Stomach smooth muscle (tissue), 2 donors: ENCODE measurements around the gene SEPTIN2.

Experiments used
- H3K27ac ChIP-seq: one replicate; pipeline ENCODE4 v1.7.0; 2013; ENCODE audit warnings: mild to moderate bottlenecking, low read length, inconsistent platforms
- H3K27me3 ChIP-seq, 2 donors: one replicate each; pipeline ENCODE4 v1.7.0; 2013; ENCODE audit warnings: low read length in 2 of 2; ENCODE audit not compliant: insufficient read depth in 2 of 2, control insufficient read depth in 1 of 2
- H3K36me3 ChIP-seq, 2 donors: one replicate each; pipeline ENCODE4 v1.7.0; 2013; ENCODE audit warnings: low read length in 2 of 2; ENCODE audit not compliant: control insufficient read depth in 2 of 2, insufficient read depth in 2 of 2
- H3K4me1 ChIP-seq: one replicate; pipeline ENCODE4 v1.7.0; 2013; ENCODE audit warnings: low read length; ENCODE audit not compliant: control insufficient read depth, insufficient read depth
- H3K4me3 ChIP-seq, 2 donors: one replicate each; pipeline ENCODE4 v1.7.0; 2013; ENCODE audit warnings: low read length in 2 of 2
- H3K9ac ChIP-seq, 2 donors: one replicate each; pipeline ENCODE4 v1.7.0; 2013; ENCODE audit warnings: low read length in 2 of 2, mild to moderate bottlenecking in 1 of 2
- H3K9me3 ChIP-seq, 2 donors: one replicate each; pipeline ENCODE4 v1.7.0; 2013; ENCODE audit warnings: low read length in 2 of 2; ENCODE audit not compliant: control insufficient read depth in 2 of 2
- donor health status: healthy.
- donor health status: Pancreatic carcinoma.

The SEPTIN2 gene

DNA sequence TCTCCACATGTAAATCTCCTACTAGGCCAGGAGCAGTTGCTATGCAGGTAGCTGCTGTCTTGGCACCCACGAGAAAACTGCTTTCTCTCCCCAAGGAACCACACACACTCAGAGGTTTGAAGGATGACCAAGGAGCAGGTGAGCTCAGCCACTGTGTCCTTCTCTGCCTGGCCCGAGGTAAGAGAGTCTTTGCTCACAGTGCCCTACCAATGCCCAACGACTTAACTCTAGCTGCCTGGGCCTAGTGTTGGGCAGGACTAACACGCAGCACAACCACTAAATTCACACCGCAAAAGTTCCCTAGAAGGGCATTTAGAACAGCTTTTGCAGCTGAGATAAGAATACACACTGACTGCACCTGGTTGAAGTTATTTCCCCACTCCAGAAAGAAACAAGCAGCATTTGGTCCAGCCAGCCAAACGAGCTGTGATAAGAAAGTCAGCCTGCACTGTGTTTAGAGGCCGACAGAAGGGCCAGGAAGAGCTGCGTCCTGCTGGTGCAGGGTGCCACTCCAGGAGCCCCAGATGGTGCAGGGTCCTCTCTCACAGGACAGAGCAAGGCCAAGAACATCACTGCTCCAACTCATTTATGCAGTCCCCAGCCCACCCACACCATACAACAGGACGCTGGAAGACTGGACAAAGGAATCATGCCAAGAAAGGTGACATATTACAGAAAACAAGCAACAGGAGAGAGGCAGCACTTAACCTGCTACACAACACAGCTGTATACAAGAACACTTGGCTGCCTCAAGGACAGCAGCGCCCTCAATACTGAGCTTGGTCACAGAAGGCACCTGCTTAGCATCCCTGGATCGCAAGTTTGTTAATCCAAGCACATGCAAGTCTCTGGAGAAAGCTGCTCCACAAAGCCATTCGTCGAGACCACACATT, 12.7 kb upstream of the SEPTIN2 start:
- peaks cover 0 to 2% of the 10 kb centered on the region in 2 donors for H3K36me3 ChIP-seq
- H3K4me1 ChIP-seq: peaks cover 7% of the 10 kb centered on the region
- no peaks in the 10 kb centered on the region for H3K9me3 ChIP-seq
- no peak overlapping the region for H3K4me3 ChIP-seq
- no peak overlapping the region for H3K27ac ChIP-seq
- peak overlapping the region in 1 of 2 donors; percentile 29 for H3K9ac ChIP-seq
- H3K27me3 ChIP-seq: no peaks in the 10 kb centered on the region

DNA sequence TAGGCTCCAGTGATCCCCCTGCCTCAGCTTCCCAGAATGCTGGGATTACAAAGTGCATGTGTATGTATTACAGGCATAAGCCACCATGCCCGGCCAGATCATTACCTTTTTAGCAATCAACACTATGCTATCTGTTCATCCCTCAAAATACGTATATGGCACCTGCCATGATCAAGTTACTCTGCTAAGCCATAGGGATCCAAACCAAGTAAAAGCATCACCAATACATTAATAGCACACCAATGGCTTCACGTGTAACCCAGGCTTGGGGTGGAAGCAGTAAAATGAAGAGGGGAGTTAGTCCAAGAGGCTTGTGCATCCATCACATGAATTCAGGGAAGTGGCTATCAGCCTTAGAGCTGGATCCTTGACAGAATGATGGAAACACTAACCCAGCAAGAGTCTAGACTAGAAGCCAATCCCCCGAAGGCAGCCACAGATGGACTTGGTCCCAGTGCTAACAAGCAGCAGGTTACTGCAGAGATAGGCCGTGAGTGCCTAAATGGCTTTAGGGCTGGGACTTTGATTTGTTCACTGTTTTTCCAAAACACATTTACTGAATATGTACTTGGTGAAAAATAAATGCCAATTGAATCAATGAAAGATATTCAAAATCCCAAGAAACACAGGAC, 11.6 kb upstream of the SEPTIN2 start:
- no peaks in the 10 kb centered on the region for H3K27me3 ChIP-seq
- no peaks in the 10 kb centered on the region for H3K9me3 ChIP-seq
- H3K4me3 ChIP-seq: no peak overlapping the region
- H3K9ac ChIP-seq: no peak overlapping the region
- peaks cover 8% of the 10 kb centered on the region for H3K4me1 ChIP-seq
- no peak overlapping the region for H3K27ac ChIP-seq
- peaks cover 0 to 2% of the 10 kb centered on the region in 2 donors for H3K36me3 ChIP-seq

DNA sequence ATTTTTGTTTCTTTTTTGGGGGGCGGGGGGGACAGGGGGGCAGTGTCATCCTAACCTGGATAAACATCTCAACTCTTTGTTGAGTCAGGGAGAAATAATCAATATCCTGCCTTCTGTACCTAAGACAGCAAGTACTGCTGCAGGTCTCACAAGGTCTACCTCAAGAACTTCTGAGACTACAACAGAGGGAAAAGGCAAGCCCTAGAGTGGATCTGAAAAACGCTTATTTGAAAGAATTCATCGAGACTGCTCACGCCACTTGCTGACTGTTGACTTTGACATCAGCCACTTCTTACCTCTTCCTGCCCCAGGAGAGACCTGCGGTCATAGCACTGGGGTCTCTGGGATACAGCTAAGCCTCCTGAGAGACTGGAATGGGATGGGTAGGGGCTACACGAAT, 8.7 kb upstream of the SEPTIN2 start:
- Histone ChIP-seq H3K4me1 (peaks cover 16% of the 10 kb centered on the region), H3K27ac (no peak overlapping the region)

GRCh38 chr2:241308267-241308666, 7.5 kb upstream of the SEPTIN2 start:
- no peak overlapping the region for H3K4me3 ChIP-seq
- H3K9me3 ChIP-seq: no peaks in the 10 kb centered on the region
- peaks cover 12% of the 10 kb centered on the region for H3K4me1 ChIP-seq
- no peak overlapping the region for H3K9ac ChIP-seq
- H3K36me3 ChIP-seq: no peaks in the 10 kb centered on the region
- H3K27me3 ChIP-seq: no peaks in the 10 kb centered on the region
- H3K27ac ChIP-seq: no peak overlapping the region

More for the DNA sequence above, 8.7 kb upstream of the SEPTIN2 start:
- Histone ChIP-seq H3K27me3 (no peaks in the 10 kb centered on the region), H3K36me3 (peaks cover 0 to 2% of the 10 kb centered on the region in 2 donors), H3K4me3 (no peak overlapping the region), H3K9me3 (no peaks in the 10 kb centered on the region), H3K9ac (no peak overlapping the region)

- no peaks in the 10 kb centered on the region for H3K9me3 ChIP-seq
- H3K4me3 ChIP-seq: no peak overlapping the region
- no peak overlapping the region for H3K27ac ChIP-seq
- H3K4me1 ChIP-seq: peaks cover 10% of the 10 kb centered on the region
- no peaks in the 10 kb centered on the region for H3K27me3 ChIP-seq
- no peaks in the 10 kb centered on the region for H3K36me3 ChIP-seq
- H3K9ac ChIP-seq: no peak overlapping the region
Measured at GRCh38 chr2:241308832-241309500, 6.8 kb upstream of the SEPTIN2 start.

GRCh38 chr2:241309684-241310117, 6.0 kb upstream of the SEPTIN2 start:
- H3K36me3 ChIP-seq: no peaks in the 10 kb centered on the region
- no peaks in the 10 kb centered on the region for H3K27me3 ChIP-seq
- H3K9me3 ChIP-seq: no peaks in the 10 kb centered on the region
- no peak overlapping the region for H3K9ac ChIP-seq
- no peak overlapping the region for H3K27ac ChIP-seq
- no peak overlapping the region for H3K4me3 ChIP-seq
- H3K4me1 ChIP-seq: peaks cover 16% of the 10 kb centered on the region

- Histone ChIP-seq H3K4me3 (no peak overlapping the region), H3K9me3 (no peaks in the 10 kb centered on the region), H3K27me3 (no peaks in the 10 kb centered on the region), H3K4me1 (peaks cover 17% of the 10 kb centered on the region), H3K9ac (no peak overlapping the region), H3K27ac (no peak overlapping the region), H3K36me3 (no peaks in the 10 kb centered on the region)
Measured at GRCh38 chr2:241310917-241311566, 4.7 kb upstream of the SEPTIN2 start.

- Histone ChIP-seq H3K4me3 (no peak overlapping the region), H3K27ac (no peak overlapping the region), H3K9me3 (no peaks in the 10 kb centered on the region), H3K36me3 (no peaks in the 10 kb centered on the region), H3K9ac (no peak overlapping the region), H3K4me1 (peaks cover 23% of the 10 kb centered on the region), H3K27me3 (no peaks in the 10 kb centered on the region)
Measured at GRCh38 chr2:241312082-241312481, 3.6 kb upstream of the SEPTIN2 start.

DNA sequence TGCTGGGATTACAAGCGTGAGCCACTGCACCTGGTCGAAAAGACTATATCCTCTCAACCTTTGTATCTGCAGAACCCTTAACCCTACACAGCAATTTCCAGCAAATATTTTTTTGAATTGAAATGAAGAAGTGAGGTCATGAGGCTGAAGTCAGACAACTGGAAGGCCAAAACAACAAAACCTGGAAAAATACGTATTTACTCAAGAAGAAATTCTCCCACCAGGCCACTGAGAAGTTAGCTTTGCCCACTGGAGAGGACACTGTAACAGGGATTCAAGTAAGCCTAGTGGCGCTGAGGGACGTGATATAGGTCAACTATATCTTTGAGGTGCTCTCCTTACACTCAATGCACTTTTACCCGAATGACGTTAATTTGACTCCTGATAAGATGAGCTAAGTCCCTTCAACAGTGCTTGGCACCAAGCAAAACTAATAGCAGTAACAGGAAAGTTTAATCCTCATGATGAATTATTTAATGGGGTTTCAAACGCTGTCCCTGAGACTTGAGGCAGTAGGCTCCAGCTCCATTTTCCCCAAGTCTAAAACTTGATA, 2.1 kb upstream of the SEPTIN2 start:
- Histone ChIP-seq H3K36me3 (no peaks in the 10 kb centered on the region), H3K4me3 (no peak overlapping the region), H3K4me1 (peaks cover 29% of the 10 kb centered on the region), H3K27me3 (no peaks in the 10 kb centered on the region), H3K9me3 (no peaks in the 10 kb centered on the region), H3K27ac (no peak overlapping the region), H3K9ac (no peak overlapping the region)
